IMR-90 (cell line): ENCODE results near the gene LRP1-AS. TPM values are rescaled to one million over a fixed set of nuclear protein-coding genes. Genes with fewer than 3 reads are reported as not detected.

Experiments used
- ATAC-seq: fragments of 200-7000 bp; cut with Tn5 transposase; 2 replicates; pipeline ENCODE4 v1.9.1; 2020; ENCODE audit warnings: low read depth, mild to moderate bottlenecking, moderate library complexity
- BruUV-seq: library from RNA; stranded (reverse); fragments of 400-500 nt; replicated peaks from 2 replicates; lab custom pipeline; 2021; lab: Mats Ljungman, UMichigan
- CTCF ChIA-PET: fragments of 300-600 bp; formaldehyde crosslinking; extraction: SDS; loops from one replicate; lab custom pipeline; 2021; ENCODE audit warnings: antibody characterized with exemption; lab: Yijun Ruan, JAX
- POLR2A ChIA-PET: fragments of 300-600 bp; sonication (Branson Sonifier 250); formaldehyde crosslinking; loops from one replicate; lab custom pipeline; 2022; ENCODE audit warnings: antibody characterized with exemption; ENCODE audit not compliant: unreplicated experiment; lab: Charles Lee
- DNase-seq: peaks from one replicate; pipeline ENCODE4 v3.0.0; 2013
- H2AFZ ChIP-seq: replicated peaks from 2 replicates; pipeline ENCODE3; 2013; ENCODE audit warnings: low read length, mild to moderate bottlenecking; ENCODE audit not compliant: poor library complexity
- H2AK5ac ChIP-seq: 2 replicates; pipeline ENCODE4 v1.6.1; 2013; ENCODE audit warnings: low read depth, low read length, inconsistent platforms
- H2AK9ac ChIP-seq: replicated peaks from 2 replicates; pipeline ENCODE3; 2013; ENCODE audit warnings: mild to moderate bottlenecking, low read depth, low read length, moderate library complexity; ENCODE audit not compliant: poor library complexity
- H2BK120ac ChIP-seq: 2 replicates; pipeline ENCODE4 v1.6.1; 2013; ENCODE audit warnings: low read depth, low read length, inconsistent platforms
- H2BK15ac ChIP-seq: 3 replicates; pipeline ENCODE4 v1.6.1; 2013; ENCODE audit warnings: low read depth, low read length, inconsistent platforms
- H2BK20ac ChIP-seq: 2 replicates; pipeline ENCODE4 v1.6.1; 2013; ENCODE audit warnings: low read depth, mild to moderate bottlenecking, inconsistent platforms, low read length, moderate library complexity
- H2BK5ac ChIP-seq: 2 replicates; pipeline ENCODE4 v1.6.1; 2013; ENCODE audit warnings: mild to moderate bottlenecking, low read depth, low read length, inconsistent platforms; ENCODE audit not compliant: poor library complexity, severe bottlenecking
- H3K14ac ChIP-seq: replicated peaks from 2 replicates; pipeline ENCODE4 v1.6.1; 2013; ENCODE audit warnings: low read depth, low read length, inconsistent platforms
- H3K18ac ChIP-seq: 2 replicates; pipeline ENCODE4 v1.6.1; 2013; ENCODE audit warnings: low read depth, low read length, control low read depth
- H3K23ac ChIP-seq: 2 replicates; pipeline ENCODE4 v1.6.1; 2013; ENCODE audit warnings: low read depth, low read length, inconsistent platforms
- H3K27ac ChIP-seq: 2 replicates; pipeline ENCODE4 v1.5.1; 2013; ENCODE audit warnings: mild to moderate bottlenecking, control low read depth, low read length; ENCODE audit not compliant: insufficient read depth
- H3K27me3 ChIP-seq: 2 replicates; pipeline ENCODE4 v1.6.1; 2013; ENCODE audit warnings: low read length; ENCODE audit not compliant: control insufficient read depth, insufficient read depth
- H3K36me3 ChIP-seq: 2 replicates; pipeline ENCODE4 v1.6.1; 2013; ENCODE audit warnings: low read length, mixed read lengths; ENCODE audit not compliant: control insufficient read depth, insufficient read depth
- H3K4ac ChIP-seq: 2 replicates; pipeline ENCODE4 v1.6.1; 2013; ENCODE audit warnings: low read depth, low read length, inconsistent platforms
- H3K4me1 ChIP-seq: 2 replicates; pipeline ENCODE4 v1.6.1; 2013; ENCODE audit warnings: low read length, mixed read lengths; ENCODE audit not compliant: control insufficient read depth, insufficient read depth
- H3K4me2 ChIP-seq: 2 replicates; pipeline ENCODE4 v1.6.1; 2013; ENCODE audit warnings: low read depth, mild to moderate bottlenecking, control low read depth, low read length, moderate library complexity
- H3K4me3 ChIP-seq: 2 replicates; pipeline ENCODE4 v1.5.1; 2013; ENCODE audit warnings: low read depth, mild to moderate bottlenecking, control low read depth, low read length, moderate library complexity; ENCODE audit not compliant: insufficient read depth
- H3K56ac ChIP-seq: 2 replicates; pipeline ENCODE4 v1.6.1; 2013; ENCODE audit warnings: low read length, inconsistent platforms; ENCODE audit not compliant: insufficient read depth; ENCODE audit errors: extremely low read depth
- H3K79me1 ChIP-seq, 2 experiments: 2 replicates each; pipeline ENCODE4 v1.6.1; 2013; ENCODE audit warnings: low read length in 2 of 2, inconsistent platforms in 1 of 2, low read depth in 1 of 2
- H3K9ac ChIP-seq: 2 replicates; pipeline ENCODE4 v1.6.1; 2013; ENCODE audit warnings: low read depth, low read length, control low read depth
- H3K9me1 ChIP-seq: 2 replicates; pipeline ENCODE4 v1.6.1; 2013; ENCODE audit warnings: low read length, inconsistent platforms; ENCODE audit not compliant: insufficient read depth
- H3K9me3 ChIP-seq: 2 replicates; pipeline ENCODE4 v1.6.1; 2013; ENCODE audit warnings: low read length; ENCODE audit not compliant: control insufficient read depth, insufficient read depth
- H4K20me1 ChIP-seq: 2 replicates; pipeline ENCODE4 v1.6.1; 2013; ENCODE audit warnings: low read length, inconsistent platforms; ENCODE audit not compliant: insufficient read depth
- H4K5ac ChIP-seq: 2 replicates; pipeline ENCODE4 v1.6.1; 2013; ENCODE audit warnings: mild to moderate bottlenecking, low read depth, low read length, control low read depth
- H4K8ac ChIP-seq, 2 experiments: 2 replicates each; pipeline ENCODE4 v1.6.1; 2013; ENCODE audit warnings: low read depth in 2 of 2, low read length in 2 of 2, control low read depth in 1 of 2, inconsistent platforms in 1 of 2
- H4K91ac ChIP-seq: 2 replicates; pipeline ENCODE4 v1.6.1; 2013; ENCODE audit warnings: low read depth, low read length, inconsistent platforms; ENCODE audit not compliant: insufficient read depth
- FOS ChIP-seq: fragments of 150-350 bp; IDR thresholded peaks from 2 replicates; pipeline ENCODE4 v1.6.1; 2016; ENCODE audit warnings: low read depth, low read length
- WGBS, 2 experiments: methylation state at CpG; one replicate each; pipeline versions ENCODE4 v1.1.5 to v1.1.7; 2013; ENCODE audit warnings: missing lambda C conversion rate in 2 of 2; ENCODE audit not compliant: insufficient read length in 1 of 2; ENCODE audit errors: extremely low coverage in 2 of 2; 5-methylcytosine and 5-hydroxymethylcytosine counted together
- dilution Hi-C: fragments of 300-500 bp; cut with HindIII; formaldehyde crosslinking; loops from one replicate; pipeline ENCODE4 v1.14.3; 2018; ENCODE audit warnings: low sequenced_read_pairs; ENCODE audit not compliant: unreplicated experiment
- in situ Hi-C: fragments of 300-500 bp; cut with MboI; formaldehyde crosslinking; loops from 3 replicates; pipeline ENCODE4 v1.14.3; 2019; ENCODE audit warnings: low sequenced_read_pairs, inconsistent platforms, mixed read lengths
- intact Hi-C: fragments of 100-400 bp; cut with micrococcal nuclease; formaldehyde crosslinking; loops from 2 replicates; pipeline ENCODE4 v1.10.0; 2022
- polyA plus RNA-seq, 3 experiments: library from polyadenylated mRNA; depleted of rRNA; stranded (reverse); fragments of >200 nt; gene quantifications; 2 replicates each; pipeline ENCODE4 v1.2.3, GENCODE V29; 2012; ENCODE audit warnings: low replicate concordance in 1 of 3
- total RNA-seq: library from RNA; depleted of rRNA; stranded (reverse); fragments of >200 nt; gene quantifications from 2 replicates; pipeline ENCODE4 v1.2.3, GENCODE V29; 2012

The LRP1-AS gene
- total and polyA plus RNA-seq, 2 of the 4 experiments (the other 2 are of a cell fraction) = not detected

DNA sequence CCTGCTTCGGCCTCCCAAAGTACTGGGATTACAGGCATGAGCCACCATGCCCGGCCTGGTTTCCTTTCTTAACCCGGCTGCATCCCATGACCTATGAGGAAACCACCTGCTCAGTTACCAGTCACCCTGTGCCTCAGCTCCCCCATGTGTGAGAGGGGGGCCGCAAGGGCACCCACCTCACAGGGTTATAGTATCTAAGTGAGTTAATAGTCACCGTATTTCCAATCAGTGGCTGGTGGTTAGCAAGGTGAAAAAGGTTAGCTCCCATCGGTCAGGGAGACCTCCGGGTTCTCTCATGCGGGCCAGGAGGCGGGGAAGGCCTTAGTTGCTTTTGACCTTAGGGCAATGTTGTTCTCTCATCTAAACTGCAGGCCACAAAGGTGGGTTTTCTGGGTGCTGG is 12.5 kb downstream of the LRP1-AS start:
- Histone ChIP-seq H2BK5ac (peak overlapping the region; percentile 39), H2BK120ac (peak overlapping the region; percentile 30), H3K4me3 (no peak overlapping the region), H4K5ac (no peak overlapping the region; the same call in 1 of the 2 replicates), H3K79me1 (peaks cover 47 to 93% of the 10 kb centered on the region in 2 experiments), H2AFZ (peak overlapping the region; percentile 0), H3K27ac (peak overlapping the region; percentile 77), H3K36me3 (peaks cover 41% of the 10 kb centered on the region), H3K23ac (peak overlapping the region; percentile 36; the same call in 1 of the 2 replicates), H3K14ac (0 out of 2 replicates have a peak overlapping the region, but pooled peaks have one; percentile 7), H4K20me1 (peaks cover 95% of the 10 kb centered on the region), H2BK15ac (no peak overlapping the region), H4K91ac (peak overlapping the region; percentile 84), H3K4me1 (peaks cover 67% of the 10 kb centered on the region), H3K9me1 (peaks cover 42% of the 10 kb centered on the region), H3K9me3 (no peaks in the 10 kb centered on the region), H3K56ac (peak overlapping the region; percentile 26; the same call in 1 of the 2 replicates), H2AK5ac (peak overlapping the region; percentile 1), H2BK20ac (peak overlapping the region; percentile 1; the same call in 1 of the 2 replicates), H3K9ac (peak overlapping the region; percentile 49; the same call in 1 of the 2 replicates), H3K4me2 (peak overlapping the region; percentile 43), H2AK9ac (peak overlapping the region; percentile 73), H3K4ac (peak overlapping the region; percentile 77), H3K18ac (no peak overlapping the region; the same call in 1 of the 2 replicates), H4K8ac (peak overlapping the region in 1 of 2 experiments; percentile 77; a peak in 1 of 4 replicates), H3K27me3 (no peaks in the 10 kb centered on the region)
- BruUV-seq = no TSS peak
- ATAC-seq = no peak
- dilution Hi-C loops (no loop called here), intact Hi-C loops (no loop called here), in situ Hi-C loops (no loop called here)
- POLR2A ChIA-PET = interaction anchor here (0.9 kb wide), 1 partner anchor 24 kb away, joined by 5 read pairs; the partner anchor contains the start of gene STAT6
- no peak for DNase-seq
- TF ChIP-seq FOS = no peak
- CTCF ChIA-PET = no interaction called here
- WGBS, 2 experiments = 85% methylated on average over 4 of the region's 9 CpGs; no CpG with 5 or more reads in 1 of the 2 experiments
